HUES48 (cell line): ENCODE results near the gene SLC25A5.

Source experiments
- H3K27ac ChIP-seq: one replicate; pipeline ENCODE4 v1.7.0; 2013; ENCODE audit warnings: low read depth, low read length, inconsistent platforms
- H3K27me3 ChIP-seq: 2 replicates; pipeline ENCODE4 v1.6.1; 2013; ENCODE audit warnings: mild to moderate bottlenecking, low read length; ENCODE audit not compliant: control insufficient read depth, insufficient read depth
- H3K36me3 ChIP-seq: 2 replicates; pipeline ENCODE4 v1.6.1; 2013; ENCODE audit warnings: low read length; ENCODE audit not compliant: control insufficient read depth, insufficient read depth
- H3K4me1 ChIP-seq: 2 replicates; pipeline ENCODE4 v1.6.1; 2013; ENCODE audit warnings: mild to moderate bottlenecking, low read length; ENCODE audit not compliant: control insufficient read depth, insufficient read depth
- H3K4me3 ChIP-seq: 2 replicates; pipeline ENCODE4 v1.5.1; 2013; ENCODE audit warnings: mild to moderate bottlenecking, low read depth, low read length
- H3K9ac ChIP-seq: 2 replicates; pipeline ENCODE4 v1.6.1; 2013; ENCODE audit warnings: mild to moderate bottlenecking, low read depth, low read length, moderate library complexity
- H3K9me3 ChIP-seq: 2 replicates; pipeline ENCODE4 v1.6.1; 2013; ENCODE audit warnings: low read length; ENCODE audit not compliant: control insufficient read depth, insufficient read depth

Gene SLC25A5

DNA sequence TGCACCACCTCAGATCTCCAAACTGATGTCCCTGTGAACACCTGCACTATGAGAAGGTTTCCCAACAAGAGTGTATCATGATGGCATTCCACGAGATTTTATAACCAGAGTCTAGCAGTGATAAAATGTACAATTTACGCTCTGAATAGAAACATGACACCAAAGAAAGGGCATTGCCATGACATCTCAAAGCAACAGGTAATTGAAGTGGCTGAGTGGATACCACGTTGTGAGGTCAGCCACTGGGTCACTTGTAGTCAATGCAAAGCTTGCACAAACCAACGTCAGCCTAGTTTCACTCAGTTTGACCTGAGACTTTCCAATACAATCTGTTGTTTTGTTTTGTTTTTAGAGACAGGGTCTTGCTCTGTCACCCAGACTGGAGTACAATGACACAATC is 15.0 kb upstream of the SLC25A5 start:
- H3K27me3 ChIP-seq, result no peaks in the 10 kb centered on the region
- H3K4me3 ChIP-seq, result no peak overlapping the region
- H3K4me1 ChIP-seq, result no peaks in the 10 kb centered on the region
- H3K27ac ChIP-seq, result no peak overlapping the region
- no peaks in the 10 kb centered on the region for H3K36me3 ChIP-seq
- H3K9me3 ChIP-seq, result peaks cover 36% of the 10 kb centered on the region
- H3K9ac ChIP-seq, result no peak overlapping the region

DNA sequence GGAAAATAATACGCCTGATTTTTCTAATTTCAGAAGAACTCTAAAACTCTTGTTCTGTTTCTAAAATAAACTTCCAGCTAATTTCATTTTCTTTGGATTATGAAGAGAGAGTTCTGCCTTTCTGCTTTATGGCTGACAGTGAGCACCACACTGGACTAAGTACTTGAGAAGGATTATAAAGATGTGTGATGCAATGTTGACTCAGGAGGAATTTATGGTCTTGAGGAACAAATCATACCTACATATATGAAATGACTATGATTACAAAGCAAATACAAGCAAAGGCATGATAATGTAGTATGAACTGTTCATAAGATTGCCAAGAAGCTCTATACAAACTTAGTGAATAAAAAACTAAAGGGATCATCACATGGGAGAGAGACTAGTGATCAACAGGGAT is 13.0 kb upstream of the SLC25A5 start:
- no peak overlapping the region for H3K27ac ChIP-seq

GRCh38 chrX:119459181-119459580 is 9.1 kb upstream of the SLC25A5 start:
- Histone ChIP-seq H3K27ac (no peak overlapping the region), H3K4me3 (no peak overlapping the region), H3K27me3 (no peaks in the 10 kb centered on the region)

More for the DNA sequence above, 13.0 kb upstream of the SLC25A5 start:
- no peaks in the 10 kb centered on the region for H3K4me1 ChIP-seq
- peaks cover 36% of the 10 kb centered on the region for H3K9me3 ChIP-seq
- H3K4me3 ChIP-seq, result no peak overlapping the region
- no peaks in the 10 kb centered on the region for H3K36me3 ChIP-seq
- no peak overlapping the region for H3K9ac ChIP-seq
- no peaks in the 10 kb centered on the region for H3K27me3 ChIP-seq

GRCh38 chrX:119465555-119465954 is 2.7 kb upstream of the SLC25A5 start:
- no peak overlapping the region for H3K27ac ChIP-seq
- H3K27me3 ChIP-seq, result no peaks in the 10 kb centered on the region
- peaks cover 30% of the 10 kb centered on the region for H3K9me3 ChIP-seq
- no peak overlapping the region for H3K9ac ChIP-seq
- H3K4me1 ChIP-seq, result no peaks in the 10 kb centered on the region
- no peak overlapping the region for H3K4me3 ChIP-seq
- H3K36me3 ChIP-seq, result peaks cover 14% of the 10 kb centered on the region

More at GRCh38 chrX:119459181-119459580, 9.1 kb upstream of the SLC25A5 start:
- Histone ChIP-seq H3K36me3 (no peaks in the 10 kb centered on the region), H3K9me3 (peaks cover 19% of the 10 kb centered on the region), H3K9ac (no peak overlapping the region), H3K4me1 (no peaks in the 10 kb centered on the region)

DNA sequence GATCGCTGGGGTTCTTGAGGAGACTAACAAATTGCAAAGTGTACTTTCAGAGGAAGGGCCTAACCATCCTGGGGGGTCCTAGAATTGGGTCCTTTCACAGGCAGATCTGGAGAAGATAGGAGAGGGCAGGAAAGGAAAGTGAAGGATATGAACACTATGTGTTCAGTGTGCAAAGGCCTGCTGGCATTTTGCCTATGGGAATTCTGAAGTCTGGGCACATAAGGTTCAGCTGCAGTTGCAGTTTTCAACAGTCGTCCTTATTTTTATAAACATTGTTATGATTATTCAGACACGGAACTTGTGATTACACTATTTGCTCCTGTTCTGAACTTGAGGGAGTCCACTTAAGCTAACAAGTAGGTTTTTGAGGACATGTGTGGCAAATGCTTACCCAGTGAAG is 1.3 kb upstream of the SLC25A5 start:
- H3K36me3 ChIP-seq, result peaks cover 24% of the 10 kb centered on the region
- H3K27ac ChIP-seq, result no peak overlapping the region
- no peaks in the 10 kb centered on the region for H3K4me1 ChIP-seq
- H3K9me3 ChIP-seq, result peaks cover 34% of the 10 kb centered on the region
- no peak overlapping the region for H3K9ac ChIP-seq
- no peaks in the 10 kb centered on the region for H3K27me3 ChIP-seq
- H3K4me3 ChIP-seq, result no peak overlapping the region

DNA sequence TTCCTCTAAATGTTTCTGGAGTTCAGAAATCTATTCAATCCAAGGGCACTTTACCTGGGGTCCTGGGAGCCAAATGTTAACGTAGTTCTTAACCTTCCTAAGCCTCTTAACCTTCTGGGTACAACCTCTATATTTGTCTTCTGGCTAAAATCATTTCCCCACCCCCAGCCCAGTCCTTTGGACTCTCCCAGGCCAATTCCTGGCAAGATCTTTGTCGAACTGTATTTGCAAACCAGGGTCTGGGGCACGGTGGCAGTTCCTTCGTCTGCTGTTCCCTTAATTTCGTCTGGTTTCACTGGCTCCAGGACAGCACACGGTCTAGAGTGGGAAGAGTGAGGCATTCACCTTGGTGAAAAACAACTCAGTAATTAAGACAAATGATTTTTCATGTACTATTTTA is 811 bp upstream of the SLC25A5 start:
- no peaks in the 10 kb centered on the region for H3K27me3 ChIP-seq
- H3K9ac ChIP-seq, result no peak overlapping the region
- no peak overlapping the region for H3K27ac ChIP-seq
- H3K9me3 ChIP-seq, result peaks cover 31% of the 10 kb centered on the region
- no peaks in the 10 kb centered on the region for H3K4me1 ChIP-seq
- peaks cover 24% of the 10 kb centered on the region for H3K36me3 ChIP-seq
- H3K4me3 ChIP-seq, result peak overlapping the region; percentile 87; the same call in 1 of the 2 replicates

GRCh38 chrX:119468551-119469312 is 488 bp downstream of the SLC25A5 start:
- Histone ChIP-seq H3K9ac (peak overlapping the region; percentile 85), H3K36me3 (peaks cover 24% of the 10 kb centered on the region), H3K27ac (peak overlapping the region; percentile 90), H3K27me3 (no peaks in the 10 kb centered on the region), H3K4me3 (peak overlapping the region; percentile 87), H3K4me1 (no peaks in the 10 kb centered on the region), H3K9me3 (peaks cover 30% of the 10 kb centered on the region)

DNA sequence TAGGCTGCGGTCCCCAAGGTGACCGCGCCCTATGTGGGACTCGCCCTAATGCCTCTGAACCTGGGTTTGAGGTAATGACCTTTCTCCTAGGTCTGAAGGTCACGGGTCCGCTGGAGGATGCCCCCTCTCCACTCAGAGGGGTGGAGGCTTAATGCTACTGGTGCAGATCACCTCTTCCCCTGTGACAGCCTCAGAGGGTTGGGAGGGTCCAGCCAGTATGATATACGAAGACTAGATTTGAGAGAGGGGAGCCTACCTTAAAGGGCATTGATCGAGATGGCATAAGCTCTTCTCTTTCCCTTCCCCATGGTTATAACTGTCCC is 1.0 kb downstream of the SLC25A5 start:
- Histone ChIP-seq H3K4me3 (peak overlapping the region; percentile 87), H3K4me1 (no peaks in the 10 kb centered on the region), H3K27ac (no peak overlapping the region), H3K9ac (peak overlapping the region; percentile 85), H3K36me3 (peaks cover 24% of the 10 kb centered on the region), H3K27me3 (no peaks in the 10 kb centered on the region), H3K9me3 (peaks cover 32% of the 10 kb centered on the region)

DNA sequence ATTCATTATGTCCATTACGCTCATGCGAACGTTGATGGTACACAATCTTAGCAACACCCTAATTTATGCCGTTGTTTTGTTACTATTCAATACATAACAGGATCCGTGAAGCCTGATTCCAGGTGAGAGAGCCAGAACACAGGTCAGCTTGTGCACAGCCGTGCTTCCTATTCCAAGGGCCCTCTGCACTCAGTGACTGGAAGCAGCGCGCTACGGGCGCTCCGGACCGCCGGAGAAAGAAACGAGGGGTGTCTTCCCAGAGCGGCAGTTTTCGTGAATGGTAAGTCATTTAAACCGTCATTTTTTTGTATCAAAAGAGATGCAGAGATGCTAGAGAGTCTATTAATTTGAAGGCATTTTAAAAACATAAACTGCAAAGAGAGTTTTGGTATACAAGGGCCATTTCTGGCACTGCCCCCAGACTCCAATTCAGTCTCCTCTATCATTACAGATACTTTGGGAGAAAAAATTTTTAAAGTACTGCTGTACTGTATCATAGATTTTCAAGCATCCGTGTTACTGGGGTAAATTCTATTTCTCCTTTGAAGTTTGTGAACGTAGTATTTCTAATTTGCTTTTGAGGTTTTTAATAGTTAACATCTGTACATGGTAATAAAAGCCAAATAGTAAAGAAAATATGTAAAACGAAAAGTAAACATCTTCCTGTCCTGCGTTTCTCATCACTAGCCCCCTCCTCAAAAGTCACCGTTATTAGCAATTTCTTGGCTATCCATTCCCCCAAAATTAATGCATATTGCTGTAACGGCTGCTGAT is 6.6 kb downstream of the SLC25A5 start:
- Histone ChIP-seq H3K27ac (no peak overlapping the region), H3K36me3 (peaks cover 18% of the 10 kb centered on the region), H3K4me3 (no peak overlapping the region), H3K9me3 (peaks cover 20% of the 10 kb centered on the region), H3K4me1 (no peaks in the 10 kb centered on the region), H3K27me3 (no peaks in the 10 kb centered on the region), H3K9ac (no peak overlapping the region)

GRCh38 chrX:119475389-119476101 is 7.3 kb downstream of the SLC25A5 start:
- Histone ChIP-seq H3K27me3 (no peaks in the 10 kb centered on the region), H3K4me3 (no peak overlapping the region), H3K9ac (no peak overlapping the region), H3K9me3 (peaks cover 23% of the 10 kb centered on the region), H3K27ac (no peak overlapping the region), H3K4me1 (no peaks in the 10 kb centered on the region), H3K36me3 (peaks cover 10% of the 10 kb centered on the region)

DNA sequence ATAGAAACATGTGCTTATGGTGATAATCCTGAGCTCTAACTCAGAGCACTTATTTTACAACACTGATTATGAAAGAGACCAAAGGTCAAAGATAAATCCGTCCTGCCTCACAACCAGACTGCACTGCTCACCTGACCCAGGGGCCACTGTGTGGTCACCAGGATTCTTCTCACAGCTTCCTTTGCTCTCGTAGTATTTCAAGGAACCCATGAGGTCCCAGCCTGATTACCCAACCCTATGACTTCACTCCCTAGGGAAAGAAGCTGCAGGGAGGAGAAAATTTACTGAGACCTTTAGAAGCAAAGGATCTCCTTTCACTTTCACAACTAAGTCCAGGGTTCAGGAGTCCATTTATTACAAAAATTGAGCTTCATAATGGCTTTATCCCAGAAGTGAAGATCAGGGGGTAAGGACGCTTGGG is 9.6 kb downstream of the SLC25A5 start:
- H3K27ac ChIP-seq, result no peak overlapping the region
- H3K9me3 ChIP-seq, result peaks cover 27% of the 10 kb centered on the region
- no peak overlapping the region for H3K4me3 ChIP-seq
- no peaks in the 10 kb centered on the region; the same call in 1 of the 2 replicates for H3K4me1 ChIP-seq
- H3K9ac ChIP-seq, result no peak overlapping the region
- peaks cover 5% of the 10 kb centered on the region for H3K27me3 ChIP-seq
- H3K36me3 ChIP-seq, result no peaks in the 10 kb centered on the region
